Amniotic epithelial cell (primary cell): ENCODE results near the gene CENPB.
"Not testable (repeated sequence)": the region's sequence is repeated elsewhere in the genome, so short reads cannot be mapped to it uniquely, and the experiment has no call there.

Experiments used
- DNase-seq: peaks from one replicate; pipeline ENCODE4 v3.0.0-alpha.2; 2010; ENCODE audit warnings: low read depth

Gene CENPB

GRCh38 chr20:3786665-3787323 is at the start of gene CENPB:
CENPB (minus strand) TSS chr20:3786740; CDS start chr20:3786483, 257 bp downstream.
- peak; percentile 58 for DNase-seq

GRCh38 chr20:3836132-3836531 is 49.6 kb upstream of the CENPB start:
- DNase-seq, result no peak

GRCh38 chr20:3829891-3830290 is 43.4 kb upstream of the CENPB start:
- not testable (repeated sequence) for DNase-seq

GRCh38 chr20:3828798-3829197 is 42.3 kb upstream of the CENPB start:
- no peak for DNase-seq

- DNase-seq, result no peak
Observed at GRCh38 chr20:3826420-3826819, 39.9 kb upstream of the CENPB start.

- DNase-seq, result no peak
Observed at GRCh38 chr20:3825526-3825925, 39.0 kb upstream of the CENPB start.

GRCh38 chr20:3823881-3824280 is 37.3 kb upstream of the CENPB start:
- no peak for DNase-seq

- DNase-seq, result no peak
Observed at GRCh38 chr20:3821996-3822395, 35.5 kb upstream of the CENPB start.

- no peak for DNase-seq
Observed at GRCh38 chr20:3820901-3821727, 34.6 kb upstream of the CENPB start.

GRCh38 chr20:3820048-3820900 is 33.7 kb upstream of the CENPB start, which contains the start of gene AP5S1:
AP5S1 (plus strand) TSS chr20:3820547; CDS start chr20:3822118, 1,571 bp downstream.
- peak; percentile 94 for DNase-seq

- DNase-seq, result no peak
Observed at GRCh38 chr20:3819411-3820047, 33.0 kb upstream of the CENPB start.

- DNase-seq, result peak; percentile 84
Observed at GRCh38 chr20:3818155-3819151, 31.9 kb upstream of the CENPB start.

- DNase-seq, result no peak
Observed at GRCh38 chr20:3815703-3816315, 29.3 kb upstream of the CENPB start.

GRCh38 chr20:3814928-3815495 is 28.5 kb upstream of the CENPB start:
- DNase-seq, result no peak

GRCh38 chr20:3813848-3814581 is 27.5 kb upstream of the CENPB start:
- no peak for DNase-seq

GRCh38 chr20:3812975-3813847 is 26.7 kb upstream of the CENPB start:
- peak; percentile 34 for DNase-seq

- no peak for DNase-seq
Observed at GRCh38 chr20:3812259-3812681, 25.7 kb upstream of the CENPB start.
